ENCODE data around the gene CD82. TPM values are rescaled to one million over a fixed set of nuclear protein-coding genes. Genes with fewer than 3 reads are reported as not detected.

CD82 gene
- total RNA-seq, 2 experiments from 2014 or later, result 1.2 to 6.4 TPM

DNA sequence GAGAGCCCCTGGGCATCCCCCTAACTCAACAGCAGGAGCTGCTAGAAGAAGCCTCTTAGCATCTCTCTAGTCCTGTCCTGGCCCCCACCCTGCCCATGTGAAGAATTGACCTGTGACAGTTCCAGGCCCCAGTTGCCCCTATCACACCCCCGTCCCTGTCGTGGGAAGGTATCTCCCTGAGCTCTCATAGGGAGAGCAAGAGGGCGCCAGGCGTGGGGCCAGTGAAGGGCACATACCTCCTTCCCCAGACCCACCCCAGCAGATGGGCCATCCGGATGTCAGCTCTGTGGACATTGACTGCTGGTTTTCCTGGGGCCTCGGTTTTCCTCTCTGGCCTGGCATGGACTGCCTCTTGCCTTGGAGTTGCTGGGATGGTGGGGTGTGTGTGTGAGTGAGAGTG, 29.5 kb downstream of the CD82 start:
- no TSS peak for BruUV-seq (replicated peaks)
- DNase-seq (ENCODE audit: low spot score), result no peak
- Histone ChIP-seq H3K27ac (ENCODE audit: low read depth, low read length, poor library complexity, severe bottlenecking) (no peak overlapping the region), H3K4me3 (ENCODE audit: low read depth, low read length, poor library complexity, severe bottlenecking) (no peak overlapping the region), H3K9me2 (ENCODE audit: insufficient read depth, low read length) (no peaks in the 10 kb centered on the region), H4K20me1 (ENCODE audit: insufficient read depth, low read length) (no peaks in the 10 kb centered on the region), H3K9me3 (ENCODE audit: low read length) (no peaks in the 10 kb centered on the region), H3K36me3 (ENCODE audit: insufficient read depth, low read length) (no peaks in the 10 kb centered on the region), H3K4me1 (ENCODE audit: insufficient read depth, low read length, poor library complexity, severe bottlenecking) (peaks cover 22% of the 10 kb centered on the region), H2AFZ (ENCODE audit: low read length) (no peak overlapping the region), H3K79me2 (ENCODE audit: insufficient read depth, low read depth, low read length) (no peaks in the 10 kb centered on the region), H3K4me2 (ENCODE audit: low read length) (no peak overlapping the region)
- intact Hi-C loops (cut with micrococcal nuclease; ENCODE audit: unreplicated experiment), result no loop called here
- TF ChIP-seq, protein P1, sequence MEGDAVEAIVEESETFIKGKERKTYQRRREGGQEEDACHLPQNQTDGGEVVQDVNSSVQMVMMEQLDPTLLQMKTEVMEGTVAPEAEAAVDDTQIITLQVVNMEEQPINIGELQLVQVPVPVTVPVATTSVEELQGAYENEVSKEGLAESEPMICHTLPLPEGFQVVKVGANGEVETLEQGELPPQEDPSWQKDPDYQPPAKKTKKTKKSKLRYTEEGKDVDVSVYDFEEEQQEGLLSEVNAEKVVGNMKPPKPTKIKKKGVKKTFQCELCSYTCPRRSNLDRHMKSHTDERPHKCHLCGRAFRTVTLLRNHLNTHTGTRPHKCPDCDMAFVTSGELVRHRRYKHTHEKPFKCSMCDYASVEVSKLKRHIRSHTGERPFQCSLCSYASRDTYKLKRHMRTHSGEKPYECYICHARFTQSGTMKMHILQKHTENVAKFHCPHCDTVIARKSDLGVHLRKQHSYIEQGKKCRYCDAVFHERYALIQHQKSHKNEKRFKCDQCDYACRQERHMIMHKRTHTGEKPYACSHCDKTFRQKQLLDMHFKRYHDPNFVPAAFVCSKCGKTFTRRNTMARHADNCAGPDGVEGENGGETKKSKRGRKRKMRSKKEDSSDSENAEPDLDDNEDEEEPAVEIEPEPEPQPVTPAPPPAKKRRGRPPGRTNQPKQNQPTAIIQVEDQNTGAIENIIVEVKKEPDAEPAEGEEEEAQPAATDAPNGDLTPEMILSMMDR (conservative IDR thresholded peaks at IDR 0.05; ENCODE audit: low read length), result no peak
- TF ChIP-seq EZH2phosphoT487 (IDR thresholded peaks at IDR 0.05; ENCODE audit: borderline replicate concordance, low read depth, low read length), result no peak
- POLR2A ChIA-PET, result interaction anchor here (0.6 kb wide), 1 partner anchor 277 kb away, joined by 3 read pairs; no protein-coding TSS in a partner anchor
- CTCF ChIA-PET (ENCODE audit: unreplicated experiment), result no interaction called here

DNA sequence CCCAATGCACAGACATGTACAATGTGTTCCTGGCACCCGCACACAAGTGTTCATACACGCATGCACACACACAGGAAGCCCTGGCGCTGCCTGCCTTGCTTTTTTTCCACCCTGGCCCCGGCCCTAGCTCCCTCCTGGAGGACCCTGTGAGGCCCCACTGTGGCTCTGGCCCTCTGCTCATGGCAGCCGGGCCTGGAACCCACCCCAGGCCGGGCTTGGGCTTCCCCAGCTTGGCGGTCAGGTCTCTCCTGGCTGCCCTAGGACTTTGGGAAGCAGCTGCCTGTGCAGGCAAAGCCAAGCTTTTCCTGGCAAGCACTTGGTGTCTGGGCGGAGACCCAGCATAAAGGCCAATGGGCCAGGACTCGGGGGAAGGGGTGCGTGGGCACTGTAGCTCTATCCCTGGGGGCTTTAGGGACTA, 30.5 kb downstream of the CD82 start:
- BruUV-seq (replicated peaks), result no TSS peak
- peak overlapping the region; percentile 42; the same call in 1 of the 2 replicates for H3K4me2 ChIP-seq (ENCODE audit: low read length)
- H3K27ac ChIP-seq (ENCODE audit: low read depth, low read length, poor library complexity, severe bottlenecking), result peak overlapping the region; percentile 40
- TF ChIP-seq EZH2phosphoT487 (IDR thresholded peaks at IDR 0.05; ENCODE audit: borderline replicate concordance, low read depth, low read length), result no peak
- TF ChIP-seq, protein P1 (conservative IDR thresholded peaks at IDR 0.05; ENCODE audit: low read length), result no peak
- H4K20me1 ChIP-seq (ENCODE audit: insufficient read depth, low read length), result no peaks in the 10 kb centered on the region
- H3K9me3 ChIP-seq (ENCODE audit: low read length), result no peaks in the 10 kb centered on the region
- no peak overlapping the region for H3K4me3 ChIP-seq (ENCODE audit: low read depth, low read length, poor library complexity, severe bottlenecking)
- no peaks in the 10 kb centered on the region for H3K36me3 ChIP-seq (ENCODE audit: insufficient read depth, low read length)
- DNase-seq (ENCODE audit: low spot score), result no peak
- ChIA-PET POLR2A (interaction anchor here (0.6 to 1.0 kb wide), 5 partner anchors 11 to 278 kb away, joined by 3 to 4 read pairs (median 4); no protein-coding TSS in a partner anchor), CTCF (ENCODE audit: unreplicated experiment) (interaction anchor here (1.2 to 1.5 kb wide), 2 partner anchors 13 to 31 kb away, joined by 3 to 4 read pairs; partner anchors contain the start of gene CD82)
- peak overlapping the region; percentile 78 for H2AFZ ChIP-seq (ENCODE audit: low read length)
- no peaks in the 10 kb centered on the region for H3K9me2 ChIP-seq (ENCODE audit: insufficient read depth, low read length)
- intact Hi-C loops (cut with micrococcal nuclease; ENCODE audit: unreplicated experiment), result no loop called here
- peaks cover 28% of the 10 kb centered on the region for H3K4me1 ChIP-seq (ENCODE audit: insufficient read depth, low read length, poor library complexity, severe bottlenecking)
- no peaks in the 10 kb centered on the region for H3K79me2 ChIP-seq (ENCODE audit: insufficient read depth, low read depth, low read length)

DNA sequence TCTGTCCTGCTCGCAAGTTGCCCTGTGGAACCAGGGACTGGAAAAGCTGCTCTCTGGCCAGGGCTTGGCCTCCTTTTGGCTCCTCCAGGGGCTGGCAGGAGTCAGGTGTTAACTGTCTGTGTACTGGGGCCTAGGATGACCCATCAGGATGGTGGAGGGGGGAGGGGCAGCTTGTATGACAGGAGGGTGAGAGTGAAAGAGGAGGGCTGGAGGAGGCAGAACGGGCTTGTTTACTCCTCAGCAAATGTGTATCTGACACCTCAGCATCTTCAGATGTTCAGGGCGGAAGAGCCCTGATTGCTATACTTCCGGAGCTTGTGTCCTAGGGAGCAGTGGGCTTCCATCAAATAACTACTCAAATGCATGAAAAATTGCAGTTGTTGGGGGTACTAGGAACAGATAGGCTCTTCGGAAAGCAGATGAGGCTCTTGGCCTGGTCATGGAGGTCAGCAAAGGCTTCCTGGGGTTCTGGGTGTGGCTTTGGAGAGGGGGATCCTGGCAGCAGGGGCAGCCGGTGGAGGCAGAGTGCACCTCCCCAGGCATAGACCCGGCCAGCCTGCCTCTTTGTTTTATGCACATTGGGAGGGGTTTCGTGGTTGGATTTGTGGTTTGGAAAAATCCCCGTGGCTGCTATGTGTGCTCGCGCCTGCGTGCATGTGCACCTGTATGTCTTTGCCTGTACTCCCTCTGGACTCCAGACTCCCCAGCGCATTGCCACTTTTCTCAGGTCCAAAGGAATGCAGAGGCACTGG, 31.2 kb downstream of the CD82 start:
- Histone ChIP-seq H3K79me2 (ENCODE audit: insufficient read depth, low read depth, low read length) (no peaks in the 10 kb centered on the region), H3K9me3 (ENCODE audit: low read length) (no peaks in the 10 kb centered on the region), H4K20me1 (ENCODE audit: insufficient read depth, low read length) (no peaks in the 10 kb centered on the region), H3K9me2 (ENCODE audit: insufficient read depth, low read length) (no peaks in the 10 kb centered on the region), H2AFZ (ENCODE audit: low read length) (peak overlapping the region; percentile 78), H3K4me3 (ENCODE audit: low read depth, low read length, poor library complexity, severe bottlenecking) (peak overlapping the region; percentile 15), H3K27ac (ENCODE audit: low read depth, low read length, poor library complexity, severe bottlenecking) (peak overlapping the region; percentile 40), H3K4me1 (ENCODE audit: insufficient read depth, low read length, poor library complexity, severe bottlenecking) (peaks cover 35% of the 10 kb centered on the region), H3K4me2 (ENCODE audit: low read length) (peak overlapping the region; percentile 42; the same call in 1 of the 2 replicates), H3K36me3 (ENCODE audit: insufficient read depth, low read length) (no peaks in the 10 kb centered on the region)
- DNase-seq (ENCODE audit: low spot score), result peak; percentile 61
- BruUV-seq (replicated peaks), result no TSS peak
- POLR2A ChIA-PET, result interaction anchor here (0.6 to 1.6 kb wide), 4 partner anchors 11 to 72 kb away, joined by 3 to 4 read pairs (median 4); partner anchors contain the start of gene CD82
- CTCF ChIA-PET (ENCODE audit: unreplicated experiment), result interaction anchor here (1.2 to 1.5 kb wide), 2 partner anchors 12 to 31 kb away, joined by 3 to 4 read pairs; partner anchors contain the start of gene CD82
- intact Hi-C loops (cut with micrococcal nuclease; ENCODE audit: unreplicated experiment), result no loop called here
- TF ChIP-seq, protein P1 (conservative IDR thresholded peaks at IDR 0.05; ENCODE audit: low read length), result no peak
- TF ChIP-seq EZH2phosphoT487 (IDR thresholded peaks at IDR 0.05; ENCODE audit: borderline replicate concordance, low read depth, low read length), result no peak
